Neural cell (in vitro differentiated cells): ENCODE results near the gene PINLYP. TPM values are rescaled to one million over a fixed set of nuclear protein-coding genes. Genes with fewer than 3 reads are reported as not detected.

Experiments used
- H2AFZ ChIP-seq: fragments of 200-600, 300-800 bp; sonication (generic), shearing (Covaris generic); 2 replicates; pipeline ENCODE4 v1.6.0; 2014; ENCODE audit warnings: low read depth, mild to moderate bottlenecking, antibody characterized with exemption, low read length, moderate library complexity
- H3F3A ChIP-seq: fragments of 200-600 bp; shearing (Covaris generic); 2 replicates; pipeline ENCODE4 v1.6.1; 2016; ENCODE audit warnings: mild to moderate bottlenecking, moderate library complexity, mixed read lengths, antibody characterized with exemption, low read length; ENCODE audit not compliant: insufficient read depth, poor library complexity, severe bottlenecking
- H3K27ac ChIP-seq: fragments of 200-600, 300-800 bp; sonication (generic), shearing (Covaris generic); 2 replicates; pipeline ENCODE4 v1.5.1; 2014; ENCODE audit warnings: mild to moderate bottlenecking, low read length, moderate library complexity
- H3K27me3 ChIP-seq: fragments of 300-800, 200-600 bp; sonication (generic), shearing (Covaris generic); 2 replicates; pipeline ENCODE4 v1.6.0; 2014; ENCODE audit warnings: mild to moderate bottlenecking, low read depth, low read length, moderate library complexity; ENCODE audit not compliant: insufficient read depth
- H3K36me3 ChIP-seq: fragments of 300-800, 200-600 bp; sonication (generic), shearing (Covaris generic); 2 replicates; pipeline ENCODE4 v1.5.1; 2014; ENCODE audit warnings: mild to moderate bottlenecking, antibody characterized with exemption, low read length, moderate library complexity; ENCODE audit not compliant: insufficient read depth
- H3K4me2 ChIP-seq: fragments of 300-800, 200-600 bp; sonication (generic), shearing (Covaris generic); 2 replicates; pipeline ENCODE4 v1.6.0; 2014; ENCODE audit warnings: mild to moderate bottlenecking, low read length
- H3K4me3 ChIP-seq: fragments of 300-800, 200-600 bp; sonication (generic), shearing (Covaris generic); 2 replicates; pipeline ENCODE4 v1.5.1; 2014; ENCODE audit warnings: mild to moderate bottlenecking, low read length, moderate library complexity
- H3K79me2 ChIP-seq: fragments of 200-600 bp; shearing (Covaris generic); replicated peaks from 2 replicates; pipeline ENCODE4 v1.6.0; 2014; ENCODE audit warnings: mild to moderate bottlenecking, low read length, moderate library complexity; ENCODE audit not compliant: insufficient read depth
- H3K9ac ChIP-seq: fragments of 300-800, 200-600 bp; sonication (generic), shearing (Covaris generic); 2 replicates; pipeline ENCODE4 v1.6.1; 2016; ENCODE audit warnings: mild to moderate bottlenecking, low read length, mixed read lengths
- H3K9me2 ChIP-seq: fragments of 200-600 bp; shearing (Covaris generic); 2 replicates; pipeline ENCODE4 v1.6.1; 2016; ENCODE audit warnings: mild to moderate bottlenecking, low read length, mixed read lengths; ENCODE audit not compliant: insufficient read depth
- H3K9me3 ChIP-seq: fragments of 200-600, 300-800 bp; sonication (generic), shearing (Covaris generic); 2 replicates; pipeline ENCODE4 v1.6.1; 2016; ENCODE audit warnings: mild to moderate bottlenecking, mixed run types, low read length, moderate library complexity, mixed read lengths
- H4K20me1 ChIP-seq: fragments of 200-600 bp; shearing (Covaris generic); 2 replicates; pipeline ENCODE4 v1.6.1; 2016; ENCODE audit warnings: mild to moderate bottlenecking, mixed run types; ENCODE audit not compliant: insufficient read depth
- CTCF ChIP-seq: fragments of 450-650 bp; IDR thresholded peaks from 2 replicates; pipeline ENCODE4 v1.5.1; 2014; ENCODE audit warnings: antibody characterized with exemption, mild to moderate bottlenecking, moderate library complexity; ENCODE audit not compliant: poor library complexity, severe bottlenecking
- EP300 ChIP-seq: fragments of 450-650 bp; conservative IDR thresholded peaks from 2 replicates; pipeline ENCODE4 v1.6.1; 2014; ENCODE audit warnings: antibody characterized with exemption, mild to moderate bottlenecking, moderate library complexity; ENCODE audit not compliant: poor library complexity, severe bottlenecking
- EZH2 ChIP-seq: fragments of 200-600, 300-800 bp; shearing (Covaris generic), sonication (generic); IDR thresholded peaks from 2 replicates; pipeline ENCODE4 v1.6.1; 2014; ENCODE audit warnings: antibody characterized with exemption, low read length, borderline replicate concordance, mild to moderate bottlenecking; ENCODE audit not compliant: insufficient read depth, poor library complexity, severe bottlenecking
- MXI1 ChIP-seq: fragments of 450-650 bp; conservative IDR thresholded peaks from 2 replicates; pipeline ENCODE4 v1.6.1; 2014; ENCODE audit warnings: antibody characterized with exemption, mild to moderate bottlenecking; ENCODE audit not compliant: poor library complexity, severe bottlenecking
- POLR2AphosphoS5 ChIP-seq: IDR thresholded peaks from 2 replicates; pipeline ENCODE4 v1.6.1; 2012
- RAD21 ChIP-seq: fragments of 450-650 bp; conservative IDR thresholded peaks from 2 replicates; pipeline ENCODE4 v1.6.1; 2014; ENCODE audit warnings: antibody characterized with exemption, mild to moderate bottlenecking, moderate library complexity
- REST ChIP-seq: IDR thresholded peaks from 2 replicates; pipeline ENCODE4 v1.6.1; 2012; ENCODE audit warnings: borderline replicate concordance
- SMC3 ChIP-seq: fragments of 450-650 bp; conservative IDR thresholded peaks from 2 replicates; pipeline ENCODE4 v1.6.1; 2014; ENCODE audit warnings: antibody characterized with exemption, mild to moderate bottlenecking, moderate library complexity; ENCODE audit not compliant: poor library complexity
- TAF1 ChIP-seq: IDR thresholded peaks from 2 replicates; pipeline ENCODE4 v1.6.1; 2012; ENCODE audit warnings: low read depth
- polyA plus RNA-seq: library from polyadenylated mRNA; depleted of rRNA; stranded (reverse); fragments of >200 nt; gene quantifications from 2 replicates; pipeline ENCODE4 v1.2.3, GENCODE V29; 2014

The PINLYP gene
- polyA plus RNA-seq, 1 donor from 2014 or later = 1.9 TPM

- Histone ChIP-seq H3K9ac (peak overlapping the region; percentile 99), H3K4me3 (peak overlapping the region; percentile 99), H3K4me2 (no peak overlapping the region), H3K9me3 (no peaks in the 10 kb centered on the region), H4K20me1 (peaks cover 4% of the 10 kb centered on the region), H3K36me3 (no peaks in the 10 kb centered on the region), H3K27ac (no peak overlapping the region), H2AFZ (no peak overlapping the region), H3K27me3 (no peaks in the 10 kb centered on the region), H3K79me2 (peaks cover 41% of the 10 kb centered on the region), H3F3A (no peaks in the 10 kb centered on the region), H3K9me2 (no peaks in the 10 kb centered on the region)
- TF ChIP-seq SMC3 = no peak
- no peak for TF ChIP-seq RAD21
- TF ChIP-seq POLR2AphosphoS5 = no peak
- TF ChIP-seq EP300 = no peak
- no peak for TF ChIP-seq EZH2
- TF ChIP-seq REST = no peak
Measured at GRCh38 chr19:43592800-43593350, 17.3 kb downstream of the PINLYP start.

- Histone ChIP-seq H3K9me3 (no peaks in the 10 kb centered on the region), H4K20me1 (peaks cover 4% of the 10 kb centered on the region), H3K9me2 (no peaks in the 10 kb centered on the region), H3K4me2 (peak overlapping the region; percentile 78), H2AFZ (no peak overlapping the region), H3K79me2 (peaks cover 42% of the 10 kb centered on the region), H3K27ac (peak overlapping the region; percentile 99), H3K9ac (peak overlapping the region; percentile 99), H3F3A (no peaks in the 10 kb centered on the region), H3K36me3 (no peaks in the 10 kb centered on the region), H3K27me3 (no peaks in the 10 kb centered on the region), H3K4me3 (peak overlapping the region; percentile 99)
- TF ChIP-seq POLR2AphosphoS5 (no peak), EP300 (no peak), SMC3 (no peak), RAD21 (no peak), MXI1 (no peak), REST (no peak), TAF1 (no peak), CTCF (no peak), EZH2 (no peak)
Measured at GRCh38 chr19:43594081-43594697, 18.6 kb downstream of the PINLYP start.
